Ectodermal cell (in vitro differentiated cells): ENCODE measurements around the gene CTBP1.

ENCODE experiments used
- H3K27ac ChIP-seq: 2 replicates; pipeline ENCODE4 v1.7.0; 2013; ENCODE audit warnings: mild to moderate bottlenecking, low read depth, low read length; ENCODE audit not compliant: insufficient read depth, poor library complexity, severe bottlenecking
- H3K27me3 ChIP-seq: 2 replicates; pipeline ENCODE4 v1.7.0; 2013; ENCODE audit warnings: mild to moderate bottlenecking, low read length; ENCODE audit not compliant: insufficient read depth, control insufficient read depth, poor library complexity, severe bottlenecking
- H3K36me3 ChIP-seq: one replicate; pipeline ENCODE4 v1.7.0; 2013; ENCODE audit warnings: low read length; ENCODE audit not compliant: control insufficient read depth, insufficient read depth
- H3K4me1 ChIP-seq: one replicate; pipeline ENCODE4 v1.7.0; 2013; ENCODE audit warnings: low read length; ENCODE audit not compliant: control insufficient read depth, insufficient read depth
- H3K4me3 ChIP-seq: 2 replicates; pipeline ENCODE4 v1.7.0; 2013; ENCODE audit warnings: low read depth, low read length, control low read depth; ENCODE audit not compliant: insufficient read depth
- H3K9me3 ChIP-seq: 2 replicates; pipeline ENCODE4 v1.7.0; 2013; ENCODE audit warnings: mild to moderate bottlenecking, low read length, moderate library complexity; ENCODE audit not compliant: control insufficient read depth
- WGBS, 2 experiments: methylation state at CpG; one replicate each; pipeline ENCODE4 v1.1.7; 2013; ENCODE audit warnings: missing lambda C conversion rate in 2 of 2; 5-methylcytosine and 5-hydroxymethylcytosine counted together

Gene CTBP1

DNA sequence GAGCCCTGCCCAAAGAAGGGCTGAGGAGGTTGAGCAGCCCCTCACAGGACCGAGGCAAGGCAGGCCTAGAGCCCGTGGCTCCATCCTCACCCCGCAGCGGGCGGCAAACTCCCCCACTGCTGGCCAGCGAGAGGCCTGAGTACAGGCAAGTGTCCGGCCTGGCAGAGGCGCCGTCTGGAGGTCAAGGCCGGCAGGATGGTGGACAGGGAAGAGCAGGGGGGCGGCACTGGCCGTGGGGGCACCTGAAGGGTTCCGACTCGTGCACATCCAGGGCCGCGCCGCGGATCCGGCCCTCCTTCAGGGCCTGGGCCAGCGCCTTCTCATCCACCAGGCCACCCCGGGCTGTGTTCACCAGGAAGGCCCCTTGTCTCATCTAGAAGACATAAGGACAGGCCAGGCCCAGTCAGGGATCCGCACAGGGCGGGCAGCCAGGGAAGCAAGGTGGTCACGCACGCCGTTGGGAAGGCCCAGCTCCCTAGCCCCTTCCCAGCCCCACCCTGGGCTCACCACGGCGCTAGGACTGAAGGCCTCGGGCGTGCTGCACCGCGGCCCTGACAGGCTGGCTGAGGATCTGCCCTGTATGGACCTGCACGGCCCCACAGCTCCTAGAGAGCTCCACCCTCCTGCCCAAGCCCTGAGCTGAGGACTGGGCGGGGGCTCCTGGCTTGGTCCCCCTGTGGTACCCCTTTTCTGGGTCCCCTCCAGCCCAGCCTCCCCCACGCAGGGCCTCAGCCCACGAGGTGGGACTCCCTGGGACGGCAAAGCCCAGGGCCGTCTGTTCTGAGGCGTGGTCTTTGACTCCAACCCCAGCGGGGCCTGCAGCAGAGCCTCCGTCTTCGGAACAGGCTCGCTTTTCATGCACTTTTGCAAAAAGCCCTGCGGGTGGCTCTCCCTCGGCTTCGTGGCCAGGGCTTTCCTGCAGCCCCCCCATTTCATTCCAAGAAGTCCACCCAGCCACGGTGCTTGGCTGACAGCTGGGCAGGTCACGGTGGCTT lies 34.5 kb downstream of the CTBP1 start:
- Histone ChIP-seq H3K27ac (no peak overlapping the region), H3K4me3 (no peak overlapping the region), H3K4me1 (no peaks in the 10 kb centered on the region), H3K27me3 (no peaks in the 10 kb centered on the region), H3K36me3 (peaks cover 16% of the 10 kb centered on the region), H3K9me3 (no peaks in the 10 kb centered on the region)
- 95% methylated on average over 48 of the region's 48 CpGs for WGBS, 2 experiments

GRCh38 chr4:1213336-1213995 lies 35.5 kb downstream of the CTBP1 start:
- no peak overlapping the region for H3K4me3 ChIP-seq
- peaks cover 16% of the 10 kb centered on the region for H3K36me3 ChIP-seq
- no peaks in the 10 kb centered on the region for H3K4me1 ChIP-seq
- no peak overlapping the region for H3K27ac ChIP-seq
- no peaks in the 10 kb centered on the region for H3K9me3 ChIP-seq
- WGBS, 2 experiments, result 95 to 97% methylated on average over 20 of the region's 20 CpGs
- H3K27me3 ChIP-seq, result no peaks in the 10 kb centered on the region

GRCh38 chr4:1212546-1213335 lies 36.2 kb downstream of the CTBP1 start:
- WGBS, 2 experiments, result 95% methylated on average over 20 of the region's 20 CpGs

GRCh38 chr4:1211891-1212545 lies 36.9 kb downstream of the CTBP1 start:
- 96 to 97% methylated on average over 34 of the region's 34 CpGs for WGBS, 2 experiments
- H3K4me3 ChIP-seq, result no peak overlapping the region
- H3K27me3 ChIP-seq, result no peaks in the 10 kb centered on the region
- no peaks in the 10 kb centered on the region for H3K4me1 ChIP-seq
- no peaks in the 10 kb centered on the region for H3K9me3 ChIP-seq
- no peak overlapping the region for H3K27ac ChIP-seq
- peaks cover 16% of the 10 kb centered on the region for H3K36me3 ChIP-seq

More at GRCh38 chr4:1212546-1213335, 36.2 kb downstream of the CTBP1 start:
- Histone ChIP-seq H3K4me3 (no peak overlapping the region), H3K27me3 (no peaks in the 10 kb centered on the region), H3K9me3 (no peaks in the 10 kb centered on the region), H3K36me3 (peaks cover 16% of the 10 kb centered on the region), H3K27ac (no peak overlapping the region), H3K4me1 (no peaks in the 10 kb centered on the region)

DNA sequence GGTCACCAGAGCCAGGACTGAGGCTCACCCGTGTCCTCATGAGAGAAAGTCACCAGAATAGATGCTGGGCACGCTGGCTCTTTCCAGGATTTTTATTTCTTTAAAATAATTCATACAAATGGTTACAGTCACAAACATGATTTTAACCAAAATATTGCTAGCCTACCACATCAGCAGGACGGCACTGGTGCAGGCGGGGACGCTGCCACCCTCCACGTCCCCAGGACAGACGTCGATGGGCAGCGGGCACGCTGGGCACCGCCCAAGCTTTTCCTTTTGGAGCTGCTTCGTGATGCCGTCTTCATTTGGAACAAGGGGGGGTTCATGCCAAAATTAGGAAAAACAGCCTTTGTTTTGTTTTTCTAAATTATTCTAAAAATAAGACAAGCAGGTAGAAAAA lies 37.6 kb downstream of the CTBP1 start:
- 95 to 97% methylated on average over 13 of the region's 13 CpGs for WGBS, 2 experiments
- Histone ChIP-seq H3K27ac (no peak overlapping the region), H3K36me3 (peaks cover 16% of the 10 kb centered on the region), H3K4me3 (no peak overlapping the region), H3K27me3 (no peaks in the 10 kb centered on the region), H3K4me1 (no peaks in the 10 kb centered on the region), H3K9me3 (no peaks in the 10 kb centered on the region)

- H3K9me3 ChIP-seq, result no peaks in the 10 kb centered on the region
- H3K27me3 ChIP-seq, result no peaks in the 10 kb centered on the region
- H3K36me3 ChIP-seq, result peaks cover 13% of the 10 kb centered on the region
- no peak overlapping the region for H3K4me3 ChIP-seq
- no peaks in the 10 kb centered on the region for H3K4me1 ChIP-seq
- WGBS, 2 experiments, result 95 to 96% methylated on average over 10 of the region's 10 CpGs
- H3K27ac ChIP-seq, result no peak overlapping the region
Measured at GRCh38 chr4:1210971-1211370, 38.0 kb downstream of the CTBP1 start.

- no peaks in the 10 kb centered on the region for H3K4me1 ChIP-seq
- H3K27ac ChIP-seq, result no peak overlapping the region
- 95 to 97% methylated on average over 22 of the region's 22 CpGs for WGBS, 2 experiments
- peaks cover 6% of the 10 kb centered on the region for H3K36me3 ChIP-seq
- no peaks in the 10 kb centered on the region for H3K9me3 ChIP-seq
- no peaks in the 10 kb centered on the region for H3K27me3 ChIP-seq
- H3K4me3 ChIP-seq, result no peak overlapping the region
Measured at GRCh38 chr4:1210241-1210841, 38.6 kb downstream of the CTBP1 start.

- Histone ChIP-seq H3K27ac (no peak overlapping the region), H3K36me3 (peaks cover 3% of the 10 kb centered on the region), H3K27me3 (no peaks in the 10 kb centered on the region), H3K4me3 (no peak overlapping the region), H3K9me3 (no peaks in the 10 kb centered on the region), H3K4me1 (no peaks in the 10 kb centered on the region)
- WGBS, 2 experiments, result 84 to 91% methylated on average over 11 of the region's 11 CpGs
Measured at GRCh38 chr4:1209821-1210220, 39.1 kb downstream of the CTBP1 start.

DNA sequence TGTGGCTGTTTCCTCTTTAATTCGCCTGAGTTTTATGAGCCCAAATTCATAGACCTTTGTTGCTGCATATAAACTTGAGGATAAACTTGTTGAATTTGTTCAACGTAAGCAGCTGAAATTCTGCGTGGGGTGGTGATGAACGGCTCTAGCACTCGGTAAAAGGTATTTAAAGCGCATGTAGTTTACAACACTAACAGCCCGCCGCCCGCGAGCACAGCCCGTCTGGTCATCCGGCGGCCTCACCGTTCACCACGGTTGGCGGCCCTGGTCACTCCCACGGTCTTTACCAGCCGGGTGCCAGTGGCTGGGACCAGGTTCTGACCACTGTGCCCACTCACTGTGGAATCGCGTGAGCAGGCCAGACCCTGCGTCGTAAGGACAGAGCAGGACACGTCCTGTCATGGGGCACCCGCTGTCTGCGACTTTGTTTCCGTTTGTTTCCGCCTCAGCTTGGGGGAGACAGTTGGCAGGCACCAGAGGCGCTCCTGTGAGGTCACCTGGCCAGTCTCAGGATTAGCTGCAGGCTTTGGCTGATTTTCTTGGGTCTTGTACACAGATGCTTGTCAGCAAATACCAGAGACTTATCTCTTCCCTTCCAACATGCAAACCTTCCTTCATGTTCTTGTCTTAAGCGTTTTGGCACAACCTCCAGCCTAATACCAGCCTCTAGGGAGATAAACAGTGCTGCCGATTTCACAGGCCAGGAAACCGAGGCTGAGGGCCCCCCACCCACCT lies 39.8 kb downstream of the CTBP1 start:
- Histone ChIP-seq H3K4me3 (no peak overlapping the region), H3K27me3 (no peaks in the 10 kb centered on the region), H3K9me3 (no peaks in the 10 kb centered on the region), H3K4me1 (no peaks in the 10 kb centered on the region), H3K36me3 (peaks cover 2% of the 10 kb centered on the region), H3K27ac (no peak overlapping the region)
- WGBS, 2 experiments, result 94 to 95% methylated on average over 31 of the region's 31 CpGs
